Activated naive CD8-positive, alpha-beta T cell (primary cell): ENCODE measurements around the gene NOTCH1.

Experiments
- H3K27ac Mint-ChIP-seq: one replicate; pipeline ENCODE4 v1.8.0; 2021; ENCODE audit warnings: mixed read lengths
- H3K27me3 Mint-ChIP-seq: one replicate; pipeline ENCODE4 v1.8.0; 2021; ENCODE audit warnings: mixed read lengths
- H3K36me3 Mint-ChIP-seq: one replicate; pipeline ENCODE4 v1.8.0; 2021; ENCODE audit warnings: mixed read lengths
- H3K4me1 Mint-ChIP-seq: one replicate; pipeline ENCODE4 v1.8.0; 2021; ENCODE audit warnings: low read depth, mixed read lengths
- H3K4me3 Mint-ChIP-seq: one replicate; pipeline ENCODE4 v1.8.0; 2021; ENCODE audit warnings: mild to moderate bottlenecking, mixed read lengths
- H3K9me3 Mint-ChIP-seq: one replicate; pipeline ENCODE4 v1.8.0; 2021; ENCODE audit warnings: low read depth, mixed read lengths

The NOTCH1 gene

GRCh38 chr9:136463578-136463977 is 82.3 kb downstream of the NOTCH1 start:
- Mint-ChIP-seq H3K27me3 (no peaks in the 10 kb centered on the region), H3K4me1 (no peaks in the 10 kb centered on the region), H3K36me3 (no peaks in the 10 kb centered on the region), H3K4me3 (no peak overlapping the region), H3K9me3 (no peaks in the 10 kb centered on the region), H3K27ac (no peak overlapping the region)

GRCh38 chr9:136462664-136463063 is 83.2 kb downstream of the NOTCH1 start:
- Mint-ChIP-seq H3K27ac (no peak overlapping the region), H3K4me3 (no peak overlapping the region), H3K36me3 (no peaks in the 10 kb centered on the region), H3K9me3 (no peaks in the 10 kb centered on the region), H3K27me3 (no peaks in the 10 kb centered on the region), H3K4me1 (no peaks in the 10 kb centered on the region)

- Mint-ChIP-seq H3K4me1 (no peaks in the 10 kb centered on the region), H3K27me3 (no peaks in the 10 kb centered on the region), H3K9me3 (no peaks in the 10 kb centered on the region), H3K27ac (no peak overlapping the region), H3K36me3 (no peaks in the 10 kb centered on the region), H3K4me3 (no peak overlapping the region)
Observed at GRCh38 chr9:136460772-136461325, 85.0 kb downstream of the NOTCH1 start.

- no peak overlapping the region for H3K27ac Mint-ChIP-seq
- no peaks in the 10 kb centered on the region for H3K36me3 Mint-ChIP-seq
- H3K27me3 Mint-ChIP-seq: no peaks in the 10 kb centered on the region
- no peaks in the 10 kb centered on the region for H3K4me1 Mint-ChIP-seq
- H3K9me3 Mint-ChIP-seq: no peaks in the 10 kb centered on the region
- H3K4me3 Mint-ChIP-seq: no peak overlapping the region
Observed at GRCh38 chr9:136459425-136459824, 86.4 kb downstream of the NOTCH1 start.

GRCh38 chr9:136457326-136457725 is 88.5 kb downstream of the NOTCH1 start:
- H3K9me3 Mint-ChIP-seq: no peaks in the 10 kb centered on the region
- no peaks in the 10 kb centered on the region for H3K36me3 Mint-ChIP-seq
- H3K4me1 Mint-ChIP-seq: no peaks in the 10 kb centered on the region
- no peak overlapping the region for H3K4me3 Mint-ChIP-seq
- H3K27me3 Mint-ChIP-seq: no peaks in the 10 kb centered on the region
- no peak overlapping the region for H3K27ac Mint-ChIP-seq

- Mint-ChIP-seq H3K4me3 (no peak overlapping the region), H3K27me3 (no peaks in the 10 kb centered on the region), H3K4me1 (no peaks in the 10 kb centered on the region), H3K27ac (no peak overlapping the region), H3K9me3 (no peaks in the 10 kb centered on the region), H3K36me3 (no peaks in the 10 kb centered on the region)
Observed at GRCh38 chr9:136456258-136456657, 89.6 kb downstream of the NOTCH1 start.

- Mint-ChIP-seq H3K27ac (no peak overlapping the region), H3K4me1 (no peaks in the 10 kb centered on the region), H3K36me3 (no peaks in the 10 kb centered on the region), H3K9me3 (no peaks in the 10 kb centered on the region), H3K4me3 (no peak overlapping the region), H3K27me3 (no peaks in the 10 kb centered on the region)
Observed at GRCh38 chr9:136455043-136456002, 90.5 kb downstream of the NOTCH1 start.

- H3K36me3 Mint-ChIP-seq: no peaks in the 10 kb centered on the region
- no peaks in the 10 kb centered on the region for H3K9me3 Mint-ChIP-seq
- H3K27me3 Mint-ChIP-seq: no peaks in the 10 kb centered on the region
- H3K4me1 Mint-ChIP-seq: no peaks in the 10 kb centered on the region
- H3K4me3 Mint-ChIP-seq: no peak overlapping the region
- peak overlapping the region; percentile 55 for H3K27ac Mint-ChIP-seq
Observed at GRCh38 chr9:136454026-136454796, 91.6 kb downstream of the NOTCH1 start.

GRCh38 chr9:136453326-136453725 is 92.5 kb downstream of the NOTCH1 start:
- H3K36me3 Mint-ChIP-seq: no peaks in the 10 kb centered on the region

GRCh38 chr9:136451221-136451877 is 94.5 kb downstream of the NOTCH1 start:
- no peaks in the 10 kb centered on the region for H3K27me3 Mint-ChIP-seq
- no peaks in the 10 kb centered on the region for H3K4me1 Mint-ChIP-seq
- no peak overlapping the region for H3K4me3 Mint-ChIP-seq
- no peak overlapping the region for H3K27ac Mint-ChIP-seq
- no peaks in the 10 kb centered on the region for H3K36me3 Mint-ChIP-seq
- no peaks in the 10 kb centered on the region for H3K9me3 Mint-ChIP-seq

More at GRCh38 chr9:136453326-136453725, 92.5 kb downstream of the NOTCH1 start:
- Mint-ChIP-seq H3K27ac (peak overlapping the region; percentile 55), H3K27me3 (no peaks in the 10 kb centered on the region), H3K9me3 (no peaks in the 10 kb centered on the region), H3K4me1 (no peaks in the 10 kb centered on the region), H3K4me3 (no peak overlapping the region)

GRCh38 chr9:136448655-136449054 is 97.2 kb downstream of the NOTCH1 start:
- H3K4me1 Mint-ChIP-seq: no peaks in the 10 kb centered on the region

GRCh38 chr9:136447173-136447778 is 98.6 kb downstream of the NOTCH1 start:
- Mint-ChIP-seq H3K27me3 (no peaks in the 10 kb centered on the region), H3K27ac (no peak overlapping the region), H3K4me3 (no peak overlapping the region), H3K4me1 (no peaks in the 10 kb centered on the region), H3K36me3 (no peaks in the 10 kb centered on the region), H3K9me3 (no peaks in the 10 kb centered on the region)

More at GRCh38 chr9:136448655-136449054, 97.2 kb downstream of the NOTCH1 start:
- Mint-ChIP-seq H3K27me3 (no peaks in the 10 kb centered on the region), H3K9me3 (no peaks in the 10 kb centered on the region), H3K27ac (no peak overlapping the region), H3K36me3 (no peaks in the 10 kb centered on the region), H3K4me3 (no peak overlapping the region)

GRCh38 chr9:136445799-136446198 is 100.0 kb downstream of the NOTCH1 start:
- H3K27me3 Mint-ChIP-seq: no peaks in the 10 kb centered on the region
- no peaks in the 10 kb centered on the region for H3K4me1 Mint-ChIP-seq
- H3K36me3 Mint-ChIP-seq: no peaks in the 10 kb centered on the region
- no peak overlapping the region for H3K27ac Mint-ChIP-seq
- no peaks in the 10 kb centered on the region for H3K9me3 Mint-ChIP-seq
- no peak overlapping the region for H3K4me3 Mint-ChIP-seq
